Lower lobe of right lung (tissue), 2 donors: ENCODE data around the gene AGXT. TPM values are rescaled to one million over a fixed set of nuclear protein-coding genes. Genes with fewer than 3 reads are reported as not detected.
"Not testable (repeated sequence)": the region's sequence is repeated elsewhere in the genome, so short reads cannot be mapped to it uniquely, and the experiment has no call there.

Source experiments
- ATAC-seq, 2 donors: fragments of 200-7000 bp; cut with Tn5 transposase; one replicate each; pipeline ENCODE4 v1.9.1; 2020 to 2022; ENCODE audit warnings: mild to moderate bottlenecking in 2 of 2, moderate library complexity in 2 of 2
- DNase-seq: peaks from one replicate; pipeline ENCODE4 v3.0.0-alpha.2; 2020
- H3K27ac ChIP-seq: fragments of 200-600 bp; one replicate; pipeline ENCODE4 v1.8.0; 2022
- H3K27me3 ChIP-seq: fragments of 200-600 bp; one replicate; pipeline ENCODE4 v1.8.0; 2022; ENCODE audit warnings: low read depth
- H3K36me3 ChIP-seq: fragments of 200-600 bp; one replicate; pipeline ENCODE4 v1.8.0; 2022; ENCODE audit warnings: mild to moderate bottlenecking
- H3K4me1 ChIP-seq: fragments of 200-600 bp; one replicate; pipeline ENCODE4 v1.8.0; 2022
- H3K4me3 ChIP-seq: fragments of 200-600 bp; one replicate; pipeline ENCODE4 v1.8.0; 2022; ENCODE audit warnings: mild to moderate bottlenecking
- H3K9me3 ChIP-seq: fragments of 200-600 bp; one replicate; pipeline ENCODE4 v1.8.0; 2022
- intact Hi-C: fragments of 100-400 bp; cut with DNase I; formaldehyde crosslinking; loops from one replicate; pipeline ENCODE4 v1.11.0; 2022
- total RNA-seq: library from RNA; stranded (reverse); fragmentation: NEBNext Ultra II Directional; extraction: Animal tissue kit (Norgen Biotek cat#: 25700); gene quantifications from one replicate; pipeline ENCODE4 v1.2.1, GENCODE V29; 2021
- TF ChIP-seq, protein P1 (sequence below): fragments of 200-600 bp; IDR thresholded peaks from one replicate; pipeline ENCODE4 v1.8.0; 2022; ENCODE audit warnings: antibody characterized with exemption, mild to moderate bottlenecking
- donor health status: DM: no; HTN: yes; CAD: no; lungs with severe emphysema.

Gene AGXT
- total RNA-seq, 1 donor from 2014 or later: not detected

DNA sequence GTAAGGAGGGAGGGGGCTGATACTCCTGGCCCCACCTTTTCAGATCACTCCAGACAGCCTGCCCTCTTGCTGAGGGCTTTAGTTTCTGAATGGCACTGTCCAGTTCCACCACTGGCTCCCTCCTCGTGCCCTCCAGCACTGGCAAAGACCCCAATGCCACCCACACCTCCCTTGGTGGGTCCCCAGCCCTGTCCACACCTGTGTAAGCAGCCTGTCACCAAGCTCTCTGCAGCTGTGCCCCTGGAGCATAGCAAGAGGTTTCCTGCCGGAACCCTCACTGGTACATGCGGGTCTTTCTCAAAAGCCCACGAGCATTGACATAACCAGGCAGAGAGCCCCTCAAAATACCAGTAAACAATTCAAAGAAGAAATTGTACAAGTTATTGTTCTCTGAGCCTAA lies 31.0 kb upstream of the AGXT start:
- TF ChIP-seq, protein P1, sequence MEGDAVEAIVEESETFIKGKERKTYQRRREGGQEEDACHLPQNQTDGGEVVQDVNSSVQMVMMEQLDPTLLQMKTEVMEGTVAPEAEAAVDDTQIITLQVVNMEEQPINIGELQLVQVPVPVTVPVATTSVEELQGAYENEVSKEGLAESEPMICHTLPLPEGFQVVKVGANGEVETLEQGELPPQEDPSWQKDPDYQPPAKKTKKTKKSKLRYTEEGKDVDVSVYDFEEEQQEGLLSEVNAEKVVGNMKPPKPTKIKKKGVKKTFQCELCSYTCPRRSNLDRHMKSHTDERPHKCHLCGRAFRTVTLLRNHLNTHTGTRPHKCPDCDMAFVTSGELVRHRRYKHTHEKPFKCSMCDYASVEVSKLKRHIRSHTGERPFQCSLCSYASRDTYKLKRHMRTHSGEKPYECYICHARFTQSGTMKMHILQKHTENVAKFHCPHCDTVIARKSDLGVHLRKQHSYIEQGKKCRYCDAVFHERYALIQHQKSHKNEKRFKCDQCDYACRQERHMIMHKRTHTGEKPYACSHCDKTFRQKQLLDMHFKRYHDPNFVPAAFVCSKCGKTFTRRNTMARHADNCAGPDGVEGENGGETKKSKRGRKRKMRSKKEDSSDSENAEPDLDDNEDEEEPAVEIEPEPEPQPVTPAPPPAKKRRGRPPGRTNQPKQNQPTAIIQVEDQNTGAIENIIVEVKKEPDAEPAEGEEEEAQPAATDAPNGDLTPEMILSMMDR: no peak
- DNase-seq: no peak

GRCh38 chr2:240839152-240840143 lies 29.2 kb upstream of the AGXT start:
- ATAC-seq (no peak), DNase-seq (no peak)
- Histone ChIP-seq H3K9me3 (no peaks in the 10 kb centered on the region), H3K4me3 (no peak overlapping the region), H3K36me3 (no peaks in the 10 kb centered on the region), H3K27me3 (peaks cover 15% of the 10 kb centered on the region), H3K27ac (no peak overlapping the region), H3K4me1 (no peaks in the 10 kb centered on the region)
- TF ChIP-seq, protein P1: no peak
- intact Hi-C loops: no loop called here

More for the DNA sequence above, 31.0 kb upstream of the AGXT start:
- Histone ChIP-seq H3K36me3 (no peaks in the 10 kb centered on the region), H3K4me1 (no peaks in the 10 kb centered on the region), H3K9me3 (no peaks in the 10 kb centered on the region), H3K27ac (no peak overlapping the region), H3K4me3 (no peak overlapping the region), H3K27me3 (peaks cover 16% of the 10 kb centered on the region)
- intact Hi-C loops: no loop called here
- no peak for ATAC-seq

DNA sequence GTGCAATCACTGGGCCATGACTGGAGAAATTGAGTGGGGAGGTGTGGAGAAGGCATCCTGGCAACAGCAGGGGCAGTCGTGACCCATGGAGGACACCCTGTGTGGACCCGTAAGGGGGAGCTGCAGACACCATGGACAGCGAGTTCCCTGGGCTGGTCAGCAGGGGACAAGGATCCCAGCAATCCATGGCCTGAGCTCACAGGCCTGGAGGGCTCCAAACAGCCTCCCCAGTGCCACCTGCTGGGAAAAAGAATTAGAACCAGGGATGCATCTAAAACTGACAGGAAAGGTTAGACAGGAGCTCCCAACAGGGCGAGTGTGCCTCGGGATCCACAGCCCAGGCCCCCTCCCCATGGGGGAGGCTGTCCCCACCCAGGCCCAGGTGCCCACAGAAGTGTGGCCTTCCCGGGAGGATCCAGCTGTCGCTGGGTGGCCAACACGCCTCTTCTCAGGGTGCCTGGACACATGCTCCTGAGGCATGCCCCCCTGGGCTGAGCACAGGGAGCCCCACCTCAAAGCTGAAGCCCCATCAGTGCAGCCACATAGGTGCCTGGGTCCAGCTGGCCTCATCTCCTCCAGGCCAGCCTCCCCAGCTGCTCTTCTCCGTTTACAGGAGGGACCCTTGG lies 28.1 kb upstream of the AGXT start:
- Histone ChIP-seq H3K36me3 (no peaks in the 10 kb centered on the region), H3K27me3 (peaks cover 15% of the 10 kb centered on the region), H3K4me3 (no peak overlapping the region), H3K27ac (no peak overlapping the region), H3K9me3 (no peaks in the 10 kb centered on the region), H3K4me1 (no peaks in the 10 kb centered on the region)
- TF ChIP-seq, protein P1: peak; percentile 47
- ATAC-seq (peak; percentile 66 to 71), DNase-seq (no peak)
- intact Hi-C loops: no loop called here

- H3K9me3 ChIP-seq, intact Hi-C loops, DNase-seq, H3K4me3 ChIP-seq, H3K4me1 ChIP-seq, H3K27ac ChIP-seq, ATAC-seq, H3K27me3 ChIP-seq, H3K36me3 ChIP-seq: not testable (repeated sequence)
These were observed 22.3 kb upstream of the AGXT start for GRCh38 chr2:240846309-240846708.

GRCh38 chr2:240846873-240847595 lies 21.6 kb upstream of the AGXT start:
- no peak overlapping the region for H3K4me3 ChIP-seq
- no peak overlapping the region for H3K27ac ChIP-seq
- ATAC-seq (no peak), DNase-seq (no peak)
- TF ChIP-seq, protein P1: no peak
- intact Hi-C loops: no loop called here
- no peaks in the 10 kb centered on the region for H3K4me1 ChIP-seq
- no peaks in the 10 kb centered on the region for H3K9me3 ChIP-seq
- no peaks in the 10 kb centered on the region for H3K27me3 ChIP-seq
- no peaks in the 10 kb centered on the region for H3K36me3 ChIP-seq
